ENCODE measurements around the gene NELFB. TPM values are rescaled to one million over a fixed set of nuclear protein-coding genes. Genes with fewer than 3 reads are reported as not detected.
A peak's percentile ranks its signal among the peaks of the same experiment; 100 is the strongest.

The NELFB gene
- total RNA-seq, 1 experiment from 2014 or later = 71.7 TPM

GRCh38 chr9:137304383-137305059 is 49.4 kb downstream of the NELFB start:
- Histone ChIP-seq H2BK12ac (ENCODE audit: insufficient read length, low read depth, low read length) (no peak overlapping the region), H2BK20ac (ENCODE audit: low read depth, low read length, poor library complexity, severe bottlenecking) (no peak overlapping the region), H4K5ac (ENCODE audit: insufficient read length, low read depth, low read length) (no peak overlapping the region), H3T11ph (ENCODE audit: low read length) (no peak overlapping the region), H2BK5ac (ENCODE audit: insufficient read length, low read length) (no peak overlapping the region), H3K4me1 (ENCODE audit: insufficient read depth, low read length) (no peaks in the 10 kb centered on the region; the same call in 1 of the 2 replicates), H2BK120ac (ENCODE audit: low read depth, low read length, poor library complexity, severe bottlenecking) (no peak overlapping the region), H4K20me1 (ENCODE audit: control insufficient read depth, insufficient read depth, insufficient read length) (no peaks in the 10 kb centered on the region), H3K9ac (ENCODE audit: extremely low read depth, insufficient read length, low read length) (no peak overlapping the region), H3K23ac (ENCODE audit: insufficient read length, low read depth, low read length) (no peak overlapping the region), H3K18ac (ENCODE audit: insufficient read length, low read depth, low read length) (no peak overlapping the region), H3K14ac (ENCODE audit: insufficient read depth, low read length) (no peak overlapping the region), H4K8ac (replicated peaks; ENCODE audit: insufficient read length, low read depth, low read length) (no peak overlapping the region), H2AFZ (ENCODE audit: low read length) (no peak overlapping the region), H3K79me1 (ENCODE audit: insufficient read depth, low read depth, low read length, poor library complexity, severe bottlenecking) (no peaks in the 10 kb centered on the region), H2AK5ac (ENCODE audit: insufficient read length, low read length) (no peak overlapping the region), H4K91ac (ENCODE audit: insufficient read length, low read depth, low read length) (no peak overlapping the region), H2BK15ac (ENCODE audit: low read depth, low read length) (no peak overlapping the region), H3K27ac (ENCODE audit: insufficient read length, low read depth, low read length) (no peak overlapping the region), H3K27me3 (ENCODE audit: insufficient read depth, low read length) (no peaks in the 10 kb centered on the region; the same call in 1 of the 2 replicates), H3K4me2 (ENCODE audit: insufficient read depth, insufficient read length, low read length) (no peak overlapping the region), H3K23me2 (ENCODE audit: insufficient read length, low read depth, low read length, poor library complexity, severe bottlenecking) (peaks cover 5% of the 10 kb centered on the region), H3K56ac (ENCODE audit: insufficient read length, low read depth, low read length) (no peak overlapping the region), H3K79me2 (ENCODE audit: insufficient read depth, low read length) (no peaks in the 10 kb centered on the region), H3K9me3 (ENCODE audit: control insufficient read depth, low read depth, low read length) (no peaks in the 10 kb centered on the region), H3K4ac (ENCODE audit: low read depth, low read length) (no peak overlapping the region)
- TF ChIP-seq, protein P1, sequence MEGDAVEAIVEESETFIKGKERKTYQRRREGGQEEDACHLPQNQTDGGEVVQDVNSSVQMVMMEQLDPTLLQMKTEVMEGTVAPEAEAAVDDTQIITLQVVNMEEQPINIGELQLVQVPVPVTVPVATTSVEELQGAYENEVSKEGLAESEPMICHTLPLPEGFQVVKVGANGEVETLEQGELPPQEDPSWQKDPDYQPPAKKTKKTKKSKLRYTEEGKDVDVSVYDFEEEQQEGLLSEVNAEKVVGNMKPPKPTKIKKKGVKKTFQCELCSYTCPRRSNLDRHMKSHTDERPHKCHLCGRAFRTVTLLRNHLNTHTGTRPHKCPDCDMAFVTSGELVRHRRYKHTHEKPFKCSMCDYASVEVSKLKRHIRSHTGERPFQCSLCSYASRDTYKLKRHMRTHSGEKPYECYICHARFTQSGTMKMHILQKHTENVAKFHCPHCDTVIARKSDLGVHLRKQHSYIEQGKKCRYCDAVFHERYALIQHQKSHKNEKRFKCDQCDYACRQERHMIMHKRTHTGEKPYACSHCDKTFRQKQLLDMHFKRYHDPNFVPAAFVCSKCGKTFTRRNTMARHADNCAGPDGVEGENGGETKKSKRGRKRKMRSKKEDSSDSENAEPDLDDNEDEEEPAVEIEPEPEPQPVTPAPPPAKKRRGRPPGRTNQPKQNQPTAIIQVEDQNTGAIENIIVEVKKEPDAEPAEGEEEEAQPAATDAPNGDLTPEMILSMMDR (conservative IDR thresholded peaks at IDR 0.05) = no peak
- Mint-ChIP-seq H3K4me3 (no peak overlapping the region), H3K36me3 (ENCODE audit: insufficient read depth in 1 of 3, low read depth in 3 of 3) (peaks cover 0 to 2% (median 0%) of the 10 kb centered on the region in 3 experiments; a peak in 3 of 7 replicates), H3K4me1 (peaks cover 12 to 34% of the 10 kb centered on the region in 2 experiments), H3K9me3 (peaks cover 0 to 2% of the 10 kb centered on the region in 2 experiments; a peak in 3 of 5 replicates), H3K27ac (no peak overlapping the region), H3K27me3 (ENCODE audit: low read depth) (peaks cover 15% of the 10 kb centered on the region)
- no CpG with 5 or more reads among the region's 16 CpGs for WGBS (ENCODE audit: extremely low coverage, insufficient read length, low lambda C conversion rate)
- peak; percentile 30 for DNase-seq

Measured in H9 (cell line).